Erythroblast (primary cell): ENCODE data around the gene HOOK1.

ENCODE experiments used
- GATA1 ChIP-seq: IDR thresholded peaks from 2 replicates; pipeline ENCODE4 v1.6.1; 2011; ENCODE audit warnings: low read depth, mild to moderate bottlenecking, control low read depth, low read length, moderate library complexity
- POLR2A ChIP-seq: IDR thresholded peaks from 2 replicates; pipeline ENCODE4 v1.6.1; 2011; ENCODE audit warnings: mild to moderate bottlenecking, low read length

- TF ChIP-seq POLR2A (no peak), GATA1 (no peak)
Measured at GRCh38 chr1:59845091-59845490, 30.3 kb downstream of the HOOK1 start.
